ENCODE data around the gene MARCHF3.

Gene MARCHF3

DNA sequence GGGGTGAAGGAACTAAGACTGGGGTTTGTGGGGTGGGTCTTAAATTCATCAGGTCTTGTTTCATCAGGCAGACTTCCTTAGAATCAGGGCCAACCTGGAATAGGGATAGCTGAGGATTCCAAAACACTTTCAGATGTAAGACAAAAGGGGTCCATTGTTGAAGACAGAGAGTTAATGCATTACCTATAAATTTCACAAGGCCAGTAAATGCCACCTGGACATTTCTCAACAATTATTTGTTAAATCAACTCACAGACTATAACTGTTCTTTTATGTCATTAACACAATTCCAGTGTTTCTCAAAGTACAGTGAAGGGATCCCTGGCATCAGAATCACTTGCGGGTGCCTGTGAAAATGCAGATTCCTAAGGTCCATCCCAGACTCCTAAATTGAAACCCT is 2.8 kb downstream of the MARCHF3 start:
- no CpG with 5 or more reads among the region's 1 CpG for WGBS (ENCODE audit: extremely low coverage, insufficient coverage, insufficient read length)
- H3K4ac ChIP-seq (ENCODE audit: low read depth, low read length), result no peak overlapping the region
- H3K36me3 ChIP-seq (ENCODE audit: control insufficient read depth in 1 of 2, insufficient read depth in 2 of 2, low read length in 2 of 2), result no peaks in the 10 kb centered on the region
- no peak overlapping the region for H4K8ac ChIP-seq (ENCODE audit: low read depth, low read length)
- peaks cover 2 to 12% of the 10 kb centered on the region in 2 experiments for H3K4me1 ChIP-seq (ENCODE audit: control insufficient read depth in 1 of 2, insufficient read depth in 2 of 2, low read length in 2 of 2)
- H3K27me3 ChIP-seq (ENCODE audit: insufficient read depth, low read length), result peaks cover 3% of the 10 kb centered on the region
- H3K79me2 ChIP-seq (ENCODE audit: control insufficient read depth, insufficient read depth, low read length, poor library complexity), result no peaks in the 10 kb centered on the region
- H2AK5ac ChIP-seq (ENCODE audit: low read length), result no peak overlapping the region
- no peak overlapping the region for H3K9ac ChIP-seq (ENCODE audit: low read length)
- no peak overlapping the region for H4K91ac ChIP-seq (ENCODE audit: low read depth, low read length)
- no peak overlapping the region for H3K27ac ChIP-seq (ENCODE audit: low read depth, low read length)
- H3K4me3 ChIP-seq (ENCODE audit: low read depth, low read length), result no peak overlapping the region
- H2AFZ ChIP-seq (ENCODE audit: insufficient read depth, low read length, poor library complexity), result no peak overlapping the region
- no peak for DNase-seq
- H2BK120ac ChIP-seq (ENCODE audit: insufficient read depth, low read length, poor library complexity), result no peak overlapping the region
- H3K14ac ChIP-seq (ENCODE audit: low read length), result no peak overlapping the region
- no peak overlapping the region for H4K12ac ChIP-seq (ENCODE audit: low read depth, low read length)
- H2BK5ac ChIP-seq (ENCODE audit: low read depth, low read length, poor library complexity), result no peak overlapping the region
- no peak overlapping the region for H3K23ac ChIP-seq (ENCODE audit: low read length)
- no peaks in the 10 kb centered on the region for H3K79me1 ChIP-seq (ENCODE audit: low read length)
- H3K4me2 ChIP-seq (ENCODE audit: low read length), result no peak overlapping the region
- H2BK12ac ChIP-seq (ENCODE audit: low read length), result no peak overlapping the region
- no peak overlapping the region for H3K18ac ChIP-seq (ENCODE audit: low read length)
- peaks cover 3% of the 10 kb centered on the region for H3K9me3 ChIP-seq (ENCODE audit: insufficient read depth, low read depth, low read length)

GRCh38 chr5:127026166-127026565 is 4.2 kb downstream of the MARCHF3 start:
- Histone ChIP-seq H3K14ac (ENCODE audit: low read length) (no peak overlapping the region), H4K12ac (ENCODE audit: low read depth, low read length) (no peak overlapping the region)
- no CpG with 5 or more reads among the region's 2 CpGs for WGBS (ENCODE audit: extremely low coverage, insufficient coverage, insufficient read length)

DNA sequence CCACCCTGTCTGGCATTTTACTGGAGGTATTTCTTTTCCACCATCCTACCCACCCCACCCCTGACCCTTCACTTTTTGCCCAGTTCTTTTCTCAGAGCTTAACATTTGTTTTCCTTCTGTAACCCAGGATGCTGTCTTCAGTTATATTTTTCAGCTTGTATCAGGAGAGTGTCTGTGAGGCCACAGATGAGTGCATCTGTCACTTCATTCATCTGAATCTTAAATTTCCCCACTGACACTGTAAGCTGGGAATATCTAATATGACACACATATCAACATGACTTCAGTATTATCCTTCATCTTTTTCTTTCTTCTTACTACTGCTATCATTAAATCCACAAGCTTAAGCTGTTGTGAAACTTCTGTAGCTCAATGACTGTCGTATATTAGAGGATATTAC is 4.9 kb downstream of the MARCHF3 start:
- H2AFZ ChIP-seq (ENCODE audit: insufficient read depth, low read length, poor library complexity), result no peak overlapping the region
- H4K8ac ChIP-seq (ENCODE audit: low read depth, low read length), result no peak overlapping the region
- no peak overlapping the region for H2BK12ac ChIP-seq (ENCODE audit: low read length)
- no peak overlapping the region for H3K4ac ChIP-seq (ENCODE audit: low read depth, low read length)
- no peak overlapping the region for H3K23ac ChIP-seq (ENCODE audit: low read length)
- peaks cover 3% of the 10 kb centered on the region for H3K27me3 ChIP-seq (ENCODE audit: insufficient read depth, low read length)
- no peak overlapping the region for H3K14ac ChIP-seq (ENCODE audit: low read length)
- WGBS (ENCODE audit: extremely low coverage, insufficient coverage, insufficient read length), result no CpG with 5 or more reads among the region's 1 CpG
- no peak overlapping the region for H3K4me2 ChIP-seq (ENCODE audit: low read length)
- no peak overlapping the region for H3K27ac ChIP-seq (ENCODE audit: low read depth, low read length)
- DNase-seq, result no peak
- H3K9ac ChIP-seq (ENCODE audit: low read length), result no peak overlapping the region
- H2AK5ac ChIP-seq (ENCODE audit: low read length), result no peak overlapping the region
- H3K4me3 ChIP-seq (ENCODE audit: low read depth, low read length), result no peak overlapping the region
- H3K79me2 ChIP-seq (ENCODE audit: control insufficient read depth, insufficient read depth, low read length, poor library complexity), result no peaks in the 10 kb centered on the region
- peaks cover 2 to 7% of the 10 kb centered on the region in 2 experiments for H3K4me1 ChIP-seq (ENCODE audit: control insufficient read depth in 1 of 2, insufficient read depth in 2 of 2, low read length in 2 of 2)
- H3K9me3 ChIP-seq (ENCODE audit: insufficient read depth, low read depth, low read length), result peaks cover 3% of the 10 kb centered on the region
- no peak overlapping the region for H3K18ac ChIP-seq (ENCODE audit: low read length)
- no peak overlapping the region for H4K12ac ChIP-seq (ENCODE audit: low read depth, low read length)
- no peak overlapping the region for H2BK5ac ChIP-seq (ENCODE audit: low read depth, low read length, poor library complexity)
- no peaks in the 10 kb centered on the region for H3K79me1 ChIP-seq (ENCODE audit: low read length)
- H4K91ac ChIP-seq (ENCODE audit: low read depth, low read length), result no peak overlapping the region
- no peaks in the 10 kb centered on the region for H3K36me3 ChIP-seq (ENCODE audit: control insufficient read depth in 1 of 2, insufficient read depth in 2 of 2, low read length in 2 of 2)
- H2BK120ac ChIP-seq (ENCODE audit: insufficient read depth, low read length, poor library complexity), result no peak overlapping the region

More at GRCh38 chr5:127026166-127026565, 4.2 kb downstream of the MARCHF3 start:
- Histone ChIP-seq H3K27me3 (ENCODE audit: insufficient read depth, low read length) (peaks cover 3% of the 10 kb centered on the region), H3K36me3 (ENCODE audit: control insufficient read depth in 1 of 2, insufficient read depth in 2 of 2, low read length in 2 of 2) (no peaks in the 10 kb centered on the region), H3K23ac (ENCODE audit: low read length) (no peak overlapping the region), H3K18ac (ENCODE audit: low read length) (no peak overlapping the region), H2BK120ac (ENCODE audit: insufficient read depth, low read length, poor library complexity) (no peak overlapping the region), H2BK5ac (ENCODE audit: low read depth, low read length, poor library complexity) (no peak overlapping the region), H3K9me3 (ENCODE audit: insufficient read depth, low read depth, low read length) (peaks cover 3% of the 10 kb centered on the region), H2AFZ (ENCODE audit: insufficient read depth, low read length, poor library complexity) (no peak overlapping the region), H3K4me3 (ENCODE audit: low read depth, low read length) (no peak overlapping the region), H4K8ac (ENCODE audit: low read depth, low read length) (no peak overlapping the region), H3K79me2 (ENCODE audit: control insufficient read depth, insufficient read depth, low read length, poor library complexity) (no peaks in the 10 kb centered on the region), H3K4ac (ENCODE audit: low read depth, low read length) (no peak overlapping the region), H3K4me2 (ENCODE audit: low read length) (no peak overlapping the region), H2AK5ac (ENCODE audit: low read length) (no peak overlapping the region), H3K79me1 (ENCODE audit: low read length) (no peaks in the 10 kb centered on the region), H3K27ac (ENCODE audit: low read depth, low read length) (no peak overlapping the region), H4K91ac (ENCODE audit: low read depth, low read length) (no peak overlapping the region), H3K4me1 (ENCODE audit: control insufficient read depth in 1 of 2, insufficient read depth in 2 of 2, low read length in 2 of 2) (peaks cover 2 to 9% of the 10 kb centered on the region in 2 experiments), H2BK12ac (ENCODE audit: low read length) (no peak overlapping the region), H3K9ac (ENCODE audit: low read length) (no peak overlapping the region)
- DNase-seq, result no peak

DNA sequence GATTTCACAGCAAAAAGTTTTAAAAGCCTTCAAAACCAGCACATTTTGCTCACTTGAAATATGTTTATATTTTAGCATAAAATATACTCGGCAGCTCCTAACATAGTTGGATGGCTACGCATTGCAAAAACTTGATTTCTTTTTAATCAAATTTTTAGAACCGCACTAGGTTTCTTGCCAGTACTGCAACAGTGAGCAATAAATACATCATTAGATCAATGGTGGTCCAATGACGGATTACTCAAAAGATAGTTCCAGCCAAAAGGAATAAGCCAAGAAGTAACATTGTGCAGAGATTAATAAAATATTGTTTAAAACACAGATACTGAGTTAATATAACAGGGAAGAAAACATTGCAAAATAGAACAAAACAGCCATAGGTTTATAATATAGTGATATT is 5.5 kb downstream of the MARCHF3 start:
- H3K4me3 ChIP-seq (ENCODE audit: low read depth, low read length), result no peak overlapping the region
- DNase-seq, result no peak
- no peak overlapping the region for H3K27ac ChIP-seq (ENCODE audit: low read depth, low read length)
- H3K9me3 ChIP-seq (ENCODE audit: insufficient read depth, low read depth, low read length), result peaks cover 1% of the 10 kb centered on the region
- no peak overlapping the region for H3K9ac ChIP-seq (ENCODE audit: low read length)
- H3K79me2 ChIP-seq (ENCODE audit: control insufficient read depth, insufficient read depth, low read length, poor library complexity), result no peaks in the 10 kb centered on the region
- H2BK12ac ChIP-seq (ENCODE audit: low read length), result no peak overlapping the region
- no peak overlapping the region for H2BK120ac ChIP-seq (ENCODE audit: insufficient read depth, low read length, poor library complexity)
- no peak overlapping the region for H3K4me2 ChIP-seq (ENCODE audit: low read length)
- peaks cover 1% of the 10 kb centered on the region for H3K27me3 ChIP-seq (ENCODE audit: insufficient read depth, low read length)
- H3K23ac ChIP-seq (ENCODE audit: low read length), result no peak overlapping the region
- H3K4ac ChIP-seq (ENCODE audit: low read depth, low read length), result no peak overlapping the region
- no peak overlapping the region for H2AK5ac ChIP-seq (ENCODE audit: low read length)
- no peak overlapping the region for H3K18ac ChIP-seq (ENCODE audit: low read length)
- H3K14ac ChIP-seq (ENCODE audit: low read length), result no peak overlapping the region
- no CpG with 5 or more reads among the region's 4 CpGs for WGBS (ENCODE audit: extremely low coverage, insufficient coverage, insufficient read length)
- no peak overlapping the region for H4K8ac ChIP-seq (ENCODE audit: low read depth, low read length)
- no peaks in the 10 kb centered on the region for H3K36me3 ChIP-seq (ENCODE audit: control insufficient read depth in 1 of 2, insufficient read depth in 2 of 2, low read length in 2 of 2)
- H3K4me1 ChIP-seq (ENCODE audit: control insufficient read depth in 1 of 2, insufficient read depth in 2 of 2, low read length in 2 of 2), result peaks cover 2 to 5% of the 10 kb centered on the region in 2 experiments
- H3K79me1 ChIP-seq (ENCODE audit: low read length), result no peaks in the 10 kb centered on the region
- H2BK5ac ChIP-seq (ENCODE audit: low read depth, low read length, poor library complexity), result no peak overlapping the region
- H4K12ac ChIP-seq (ENCODE audit: low read depth, low read length), result no peak overlapping the region
- no peak overlapping the region for H2AFZ ChIP-seq (ENCODE audit: insufficient read depth, low read length, poor library complexity)
- H4K91ac ChIP-seq (ENCODE audit: low read depth, low read length), result no peak overlapping the region
